Activated CD4-positive, CD25-positive, alpha-beta regulatory T cell treated with anti-CD3 and anti-CD28 coated beads, Interleukin-2, amount 50 U/mL, for 16 hours (primary cell): Measurements from ENCODE around the gene PBLD.

Experiments used
- DNase-seq: peaks from one replicate; pipeline ENCODE4 v3.0.0-alpha.2; 2020; ENCODE audit warnings: low read depth, low spot score

PBLD gene

DNA sequence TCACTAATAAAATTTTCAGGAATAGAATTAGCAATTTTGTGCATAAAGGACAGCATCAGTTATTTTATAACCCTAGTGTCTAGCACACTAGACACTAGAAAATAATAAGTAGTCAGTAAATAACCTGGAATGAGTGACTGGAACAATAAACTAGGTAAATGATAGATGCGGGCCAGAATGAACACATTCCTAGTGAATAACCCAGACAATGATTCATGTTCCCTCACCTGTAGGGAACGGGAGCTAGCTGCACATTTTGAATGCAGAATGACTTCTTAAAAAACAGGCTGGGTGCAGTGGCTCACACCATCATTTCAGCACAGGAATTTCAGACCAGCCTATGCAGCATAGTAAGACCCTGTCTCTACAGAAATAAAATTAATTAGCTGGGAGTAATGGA lies 97.6 kb downstream of the PBLD start:
- DNase-seq = no peak

DNA sequence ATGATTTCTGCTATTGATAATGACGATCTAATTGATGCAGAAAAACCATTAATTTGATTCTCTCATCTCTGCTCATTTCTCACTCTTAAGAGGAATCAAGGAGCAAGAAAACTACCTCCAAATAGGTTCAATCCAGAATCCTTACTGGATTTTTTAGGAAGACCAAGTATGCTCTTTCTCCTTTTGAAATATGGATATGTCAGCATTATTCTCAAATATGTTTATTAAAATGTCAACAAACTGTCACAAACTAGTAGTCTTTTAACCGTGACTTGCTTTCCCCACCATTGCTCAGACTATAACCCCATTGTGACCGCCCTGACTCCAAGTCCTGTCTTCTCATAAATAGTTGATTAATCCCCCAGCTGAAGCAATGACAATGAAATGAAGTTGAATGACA lies 99.7 kb downstream of the PBLD start:
- no peak for DNase-seq
